Mesodermal cell (in vitro differentiated cells): ENCODE data around the gene CTNNBIP1.
A peak's percentile ranks its signal among the peaks of the same experiment; 100 is the strongest.

ENCODE experiments used
- H3K27ac ChIP-seq: 2 replicates; pipeline ENCODE4 v1.7.0; 2013; ENCODE audit warnings: mild to moderate bottlenecking, low read depth, low read length, moderate library complexity; ENCODE audit not compliant: severe bottlenecking
- H3K36me3 ChIP-seq: 2 replicates; pipeline ENCODE4 v1.7.1; 2013; ENCODE audit warnings: mild to moderate bottlenecking, low read length, moderate library complexity; ENCODE audit not compliant: control insufficient read depth, insufficient read depth
- H3K4me1 ChIP-seq: one replicate; pipeline ENCODE4 v1.7.1; 2013; ENCODE audit warnings: mild to moderate bottlenecking, low read length; ENCODE audit not compliant: insufficient read depth, control insufficient read depth, poor library complexity, severe bottlenecking
- H3K4me3 ChIP-seq: 2 replicates; pipeline ENCODE4 v1.7.0; 2013; ENCODE audit warnings: low read length, control low read depth, mild to moderate bottlenecking; ENCODE audit not compliant: insufficient read depth, poor library complexity, severe bottlenecking; ENCODE audit errors: extremely low read depth
- H3K9me3 ChIP-seq: 2 replicates; pipeline ENCODE4 v1.7.1; 2013; ENCODE audit warnings: mild to moderate bottlenecking, low read length, moderate library complexity; ENCODE audit not compliant: control insufficient read depth
- WGBS, 2 experiments: methylation state at CpG; one replicate each; pipeline ENCODE4 v1.1.5; 2013; ENCODE audit warnings: missing lambda C conversion rate in 2 of 2; ENCODE audit not compliant: insufficient coverage in 2 of 2; 5-methylcytosine and 5-hydroxymethylcytosine counted together

CTNNBIP1 gene

GRCh38 chr1:9835404-9835757 is 74.7 kb downstream of the CTNNBIP1 start:
- Histone ChIP-seq H3K4me1 (peaks cover 9% of the 10 kb centered on the region), H3K36me3 (no peaks in the 10 kb centered on the region), H3K27ac (peak overlapping the region; percentile 45), H3K9me3 (no peaks in the 10 kb centered on the region), H3K4me3 (no peak overlapping the region)
- 30 to 36% methylated on average over 8 to 9 of the region's 9 CpGs for WGBS, 2 experiments

- peaks cover 9% of the 10 kb centered on the region for H3K4me1 ChIP-seq
- H3K27ac ChIP-seq: no peak overlapping the region
- 71 to 88% methylated on average over 1 to 3 of the region's 3 CpGs for WGBS, 2 experiments
- no peaks in the 10 kb centered on the region for H3K9me3 ChIP-seq
- no peak overlapping the region for H3K4me3 ChIP-seq
- no peaks in the 10 kb centered on the region for H3K36me3 ChIP-seq
These were observed 76.4 kb downstream of the CTNNBIP1 start for GRCh38 chr1:9833632-9834031.

- H3K4me1 ChIP-seq: peaks cover 6% of the 10 kb centered on the region
- no peaks in the 10 kb centered on the region for H3K9me3 ChIP-seq
- H3K27ac ChIP-seq: no peak overlapping the region
- H3K4me3 ChIP-seq: no peak overlapping the region
- no peaks in the 10 kb centered on the region for H3K36me3 ChIP-seq
- WGBS, 2 experiments: 84 to 90% methylated on average over 20 to 23 of the region's 24 CpGs
These were observed 82.4 kb downstream of the CTNNBIP1 start for GRCh38 chr1:9827558-9828185.

- WGBS, 2 experiments: 74 to 86% methylated on average over 2 to 3 of the region's 3 CpGs
- no peaks in the 10 kb centered on the region for H3K9me3 ChIP-seq
- peaks cover 13% of the 10 kb centered on the region for H3K4me1 ChIP-seq
- no peaks in the 10 kb centered on the region for H3K36me3 ChIP-seq
- H3K4me3 ChIP-seq: no peak overlapping the region
- H3K27ac ChIP-seq: no peak overlapping the region
These were observed 83.5 kb downstream of the CTNNBIP1 start for GRCh38 chr1:9826616-9827015.

- H3K9me3 ChIP-seq: no peaks in the 10 kb centered on the region
- WGBS, 2 experiments: 95 to 100% methylated on average over 3 of the region's 3 CpGs
- H3K36me3 ChIP-seq: no peaks in the 10 kb centered on the region
- H3K27ac ChIP-seq: no peak overlapping the region
- no peak overlapping the region for H3K4me3 ChIP-seq
- H3K4me1 ChIP-seq: peaks cover 14% of the 10 kb centered on the region
These were observed 84.0 kb downstream of the CTNNBIP1 start for GRCh38 chr1:9826087-9826486.

GRCh38 chr1:9825093-9826074 is 84.7 kb downstream of the CTNNBIP1 start:
- H3K9me3 ChIP-seq: no peaks in the 10 kb centered on the region
- 10 to 16% methylated on average over 15 to 16 of the region's 17 CpGs for WGBS, 2 experiments
- no peaks in the 10 kb centered on the region for H3K36me3 ChIP-seq
- no peak overlapping the region for H3K27ac ChIP-seq
- peak overlapping the region; percentile 55 for H3K4me3 ChIP-seq
- peaks cover 14% of the 10 kb centered on the region for H3K4me1 ChIP-seq

GRCh38 chr1:9824702-9825089 is 85.4 kb downstream of the CTNNBIP1 start:
- H3K27ac ChIP-seq: no peak overlapping the region
- 26% methylated on average over 6 to 10 of the region's 12 CpGs for WGBS, 2 experiments
- H3K36me3 ChIP-seq: peaks cover 6% of the 10 kb centered on the region
- H3K4me3 ChIP-seq: peak overlapping the region; percentile 55
- peaks cover 14% of the 10 kb centered on the region for H3K4me1 ChIP-seq
- no peaks in the 10 kb centered on the region for H3K9me3 ChIP-seq

GRCh38 chr1:9823943-9824701 is 85.9 kb downstream of the CTNNBIP1 start, which contains the start of gene CLSTN1:
Gene CLSTN1 (minus strand): TSS chr1:9823965. CDS start chr1:9823733, 232 bp downstream.
- peak within 1 kb of the TSS; percentile 45 for H3K27ac ChIP-seq
- WGBS, 2 experiments: 0 to 1% methylated on average over 32 to 54 of the region's 93 CpGs
- no peaks in the 10 kb centered on the region for H3K9me3 ChIP-seq

GRCh38 chr1:9823693-9823942 is 86.5 kb downstream of the CTNNBIP1 start:
- WGBS, 2 experiments: 0% methylated on average over 27 to 37 of the region's 40 CpGs

More at GRCh38 chr1:9823943-9824701, 85.9 kb downstream of the CTNNBIP1 start, which contains the start of gene CLSTN1:
- peak within 1 kb of the TSS; percentile 91 for H3K4me3 ChIP-seq
- peaks cover 6% of the 10 kb centered on the region for H3K36me3 ChIP-seq
- peaks cover 14% of the 10 kb centered on the region for H3K4me1 ChIP-seq

GRCh38 chr1:9822897-9823692 is 87.0 kb downstream of the CTNNBIP1 start:
- no peaks in the 10 kb centered on the region for H3K9me3 ChIP-seq
- peak overlapping the region; percentile 91 for H3K4me3 ChIP-seq
- WGBS, 2 experiments: 0 to 1% methylated on average over 67 to 70 of the region's 71 CpGs
- no peak overlapping the region for H3K27ac ChIP-seq
- H3K4me1 ChIP-seq: peaks cover 14% of the 10 kb centered on the region
- peaks cover 6% of the 10 kb centered on the region for H3K36me3 ChIP-seq

More at GRCh38 chr1:9823693-9823942, 86.5 kb downstream of the CTNNBIP1 start:
- Histone ChIP-seq H3K27ac (peak overlapping the region; percentile 45), H3K4me3 (peak overlapping the region; percentile 91), H3K9me3 (no peaks in the 10 kb centered on the region), H3K36me3 (peaks cover 6% of the 10 kb centered on the region), H3K4me1 (peaks cover 14% of the 10 kb centered on the region)
